ENCODE data around the gene SUV39H1. TPM values are rescaled to one million over a fixed set of nuclear protein-coding genes. Genes with fewer than 3 reads are reported as not detected.

The SUV39H1 gene
- total and polyA plus RNA-seq, 2 donors (not counting 1 experiment from before 2014, with no cell fraction given) = 6.7 to 9.5 TPM

DNA sequence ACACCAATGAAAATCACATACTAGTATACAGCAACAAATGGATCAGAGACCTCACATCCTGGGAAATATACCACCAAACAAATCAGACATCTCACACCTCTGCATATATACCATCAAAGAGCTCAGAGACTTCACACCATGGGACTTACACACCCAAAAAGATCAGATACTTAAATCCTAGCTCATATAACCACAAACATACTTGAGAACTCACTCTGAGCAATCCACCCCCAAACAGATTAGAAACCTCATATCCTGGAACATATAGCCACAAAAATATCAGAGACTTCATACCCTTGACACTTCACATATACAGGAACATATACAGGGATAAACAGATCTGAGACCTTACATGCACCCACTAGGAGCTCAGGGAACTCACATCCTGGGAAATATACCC lies 32.1 kb downstream of the SUV39H1 start:
- Histone ChIP-seq H3K27ac (ENCODE audit: low read length in 2 of 2) (no peak overlapping the region), H3K4me2 (replicated peaks; ENCODE audit: low read depth, low read length, poor library complexity, severe bottlenecking) (no peak overlapping the region), H2AFZ (ENCODE audit: insufficient read depth, low read depth, low read length, poor library complexity, severe bottlenecking) (no peak overlapping the region), H3K4me3 (ENCODE audit: control extremely low read depth in 1 of 5, extremely low read depth in 1 of 5, insufficient read depth in 1 of 5, low read depth in 2 of 5, low read length in 4 of 5) (no peak overlapping the region), H3K27me3 (replicated peaks in 1 of 4; ENCODE audit: control extremely low read depth in 1 of 4, control insufficient read depth in 3 of 4, insufficient read depth in 4 of 4, low read length in 3 of 4) (no peaks in the 10 kb centered on the region), H3K36me3 (replicated peaks in 1 of 2; ENCODE audit: control extremely low read depth in 1 of 2, control insufficient read depth in 1 of 2, extremely low read depth in 1 of 2, insufficient read depth in 2 of 2, low read length in 1 of 2) (no peaks in the 10 kb centered on the region), H4K20me1 (ENCODE audit: control insufficient read depth, insufficient read depth, low read length, poor library complexity, severe bottlenecking) (no peaks in the 10 kb centered on the region), H3K9ac (ENCODE audit: low read length) (no peak overlapping the region), H3K9me3 (ENCODE audit: control extremely low read depth in 1 of 3, control insufficient read depth in 2 of 3, insufficient read depth in 1 of 3, low read length in 2 of 3) (no peaks in the 10 kb centered on the region), H3K79me2 (ENCODE audit: control insufficient read depth, insufficient read depth, low read length) (no peaks in the 10 kb centered on the region), H3K4me1 (ENCODE audit: control insufficient read depth in 2 of 2, insufficient read depth in 2 of 2, low read length in 2 of 2) (no peaks in the 10 kb centered on the region)
- Mint-ChIP-seq H3K4me1 (no peaks in the 10 kb centered on the region), H3K4me3 (no peak overlapping the region), H3K27ac (no peak overlapping the region), H3K27me3 (no peaks in the 10 kb centered on the region), H3K9me3 (ENCODE audit: insufficient read depth) (no peaks in the 10 kb centered on the region)
- TF ChIP-seq CTCF (IDR thresholded peaks at IDR 0.05) (no peak), EZH2 (IDR thresholded peaks at IDR 0.05; ENCODE audit: borderline replicate concordance, insufficient read depth, low read depth, low read length, poor library complexity, severe bottlenecking) (no peak)
- ATAC-seq (ENCODE audit: low read depth) = no peak
- intact Hi-C loops (cut with micrococcal nuclease) = no loop called here
- ChIA-PET CTCF (no interaction called here), POLR2A (no interaction called here)
- no peak for DNase-seq

DNA sequence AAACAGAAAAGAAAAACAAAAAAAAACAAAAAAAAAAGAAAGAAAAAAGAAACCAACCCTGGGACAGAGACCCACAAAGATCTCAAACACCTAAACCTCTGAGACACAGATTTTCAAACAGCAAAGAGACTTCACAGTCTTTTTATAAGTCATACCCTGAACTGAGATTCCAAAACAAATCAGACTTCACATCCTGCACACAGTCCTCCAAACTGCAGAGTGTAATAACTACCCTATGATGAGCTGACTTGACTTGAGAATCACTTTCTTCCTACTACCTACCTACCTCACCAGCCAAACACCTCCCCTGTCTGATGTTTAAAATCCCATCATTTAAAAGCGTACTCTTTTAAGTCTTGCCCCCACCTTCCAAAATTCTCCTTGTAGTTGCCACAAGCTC lies 39.8 kb downstream of the SUV39H1 start:
- no peaks in the 10 kb centered on the region for H3K9me3 ChIP-seq (ENCODE audit: control extremely low read depth in 1 of 3, control insufficient read depth in 2 of 3, insufficient read depth in 1 of 3, low read length in 2 of 3)
- H3K4me1 Mint-ChIP-seq = peaks cover 13% of the 10 kb centered on the region
- H3K4me3 ChIP-seq (ENCODE audit: control extremely low read depth in 1 of 5, extremely low read depth in 1 of 5, insufficient read depth in 1 of 5, low read depth in 2 of 5, low read length in 4 of 5) = peak overlapping the region in 1 of 5 experiments; percentile 75
- H3K4me1 ChIP-seq (ENCODE audit: control insufficient read depth in 2 of 2, insufficient read depth in 2 of 2, low read length in 2 of 2) = peaks cover 0 to 15% of the 10 kb centered on the region in 2 donors
- H3K9me3 Mint-ChIP-seq (ENCODE audit: insufficient read depth) = no peaks in the 10 kb centered on the region
- H3K79me2 ChIP-seq (ENCODE audit: control insufficient read depth, insufficient read depth, low read length) = no peaks in the 10 kb centered on the region
- H3K27me3 Mint-ChIP-seq = no peaks in the 10 kb centered on the region
- WGBS (ENCODE audit: insufficient coverage) = no CpG with 5 or more reads among the region's 1 CpG
- ChIA-PET POLR2A (interaction anchor here (1.6 to 1.9 kb wide), 3 partner anchors 60 to 229 kb away, joined by 3 to 9 read pairs (median 5); partner anchors contain the start of gene HDAC6), CTCF (no interaction called here)
- H3K4me3 Mint-ChIP-seq = peak overlapping the region; percentile 98
- intact Hi-C loops (cut with micrococcal nuclease) = loop anchor here (2.0 to 5.0 kb wide), 3 partner anchors 60 to 306 kb away; partner anchors contain the start of genes FTSJ1 and TFE3
- H2AFZ ChIP-seq (ENCODE audit: insufficient read depth, low read depth, low read length, poor library complexity, severe bottlenecking) = peak overlapping the region; percentile 74
- no peak overlapping the region for H3K27ac ChIP-seq (ENCODE audit: low read length in 2 of 2)
- no peaks in the 10 kb centered on the region for H3K36me3 ChIP-seq (replicated peaks in 1 of 2; ENCODE audit: control extremely low read depth in 1 of 2, control insufficient read depth in 1 of 2, extremely low read depth in 1 of 2, insufficient read depth in 2 of 2, low read length in 1 of 2)
- peak overlapping the region; percentile 71 for H3K4me2 ChIP-seq (replicated peaks; ENCODE audit: low read depth, low read length, poor library complexity, severe bottlenecking)
- H3K27me3 ChIP-seq (replicated peaks in 1 of 4; ENCODE audit: control extremely low read depth in 1 of 4, control insufficient read depth in 3 of 4, insufficient read depth in 4 of 4, low read length in 3 of 4) = no peaks in the 10 kb centered on the region
- H4K20me1 ChIP-seq (ENCODE audit: control insufficient read depth, insufficient read depth, low read length, poor library complexity, severe bottlenecking) = no peaks in the 10 kb centered on the region
- no peak for TF ChIP-seq CTCF (IDR thresholded peaks at IDR 0.05)
- TF ChIP-seq EZH2 (IDR thresholded peaks at IDR 0.05; ENCODE audit: borderline replicate concordance, insufficient read depth, low read depth, low read length, poor library complexity, severe bottlenecking) = no peak
- peak overlapping the region; percentile 41 for H3K27ac Mint-ChIP-seq
- H3K9ac ChIP-seq (ENCODE audit: low read length) = no peak overlapping the region
- DNase-seq (no peak), ATAC-seq (ENCODE audit: low read depth) (no peak)
